HEK293T (cell line): ENCODE measurements around the gene NIBAN1.

Source experiments
- CTCF ChIA-PET: fragments of 350-600 bp; formaldehyde crosslinking; extraction: SDS; loops from one replicate; lab custom pipeline; 2021; ENCODE audit warnings: antibody characterized with exemption, inconsistent platforms; lab: Yijun Ruan, JAX
- POLR2A ChIA-PET: fragments of 350-600 bp; formaldehyde crosslinking; extraction: SDS; loops from one replicate; lab custom pipeline; 2020; ENCODE audit warnings: antibody characterized with exemption, inconsistent platforms; lab: Yijun Ruan, JAX
- DNase-seq: peaks from one replicate; pipeline ENCODE4 v3.0.0; 2012; ENCODE audit warnings: mixed read lengths; ENCODE audit errors: extremely low spot score
- ARNT ChIP-seq: fragments of 450-650 bp; IDR thresholded peaks from 2 replicates; pipeline ENCODE4 v1.6.1; 2017; ENCODE audit warnings: mild to moderate bottlenecking
- BHLHE40 ChIP-seq: fragments of 450-650 bp; IDR thresholded peaks from 2 replicates; pipeline ENCODE4 v1.6.1; 2016; ENCODE audit warnings: mild to moderate bottlenecking, moderate library complexity, borderline replicate concordance
- CTBP1 ChIP-seq: fragments of 450-650 bp; IDR thresholded peaks from 2 replicates; pipeline ENCODE4 v1.6.1; 2016; ENCODE audit warnings: borderline replicate concordance
- ELF4 ChIP-seq: fragments of 450-650 bp; IDR thresholded peaks from 2 replicates; pipeline ENCODE4 v1.6.1; 2017; ENCODE audit warnings: antibody characterized with exemption
- FOXA1 ChIP-seq: fragments of 450-650 bp; IDR thresholded peaks from 2 replicates; pipeline ENCODE4 v1.6.1; 2016; ENCODE audit warnings: mild to moderate bottlenecking
- FOXK2 ChIP-seq: fragments of 450-650 bp; IDR thresholded peaks from 2 replicates; pipeline ENCODE4 v1.6.1; 2016; ENCODE audit warnings: mild to moderate bottlenecking
- FOXM1 ChIP-seq: fragments of 450-650 bp; IDR thresholded peaks from 2 replicates; pipeline ENCODE4 v1.6.1; 2017; ENCODE audit warnings: mild to moderate bottlenecking, borderline replicate concordance
- HDGF ChIP-seq: fragments of 450-650 bp; IDR thresholded peaks from 2 replicates; pipeline ENCODE4 v1.6.1; 2017; ENCODE audit warnings: antibody characterized with exemption, borderline replicate concordance
- L3MBTL2 ChIP-seq: fragments of 450-650 bp; conservative IDR thresholded peaks from 2 replicates; pipeline ENCODE4 v1.6.1; 2016; ENCODE audit warnings: mild to moderate bottlenecking
- LEF1 ChIP-seq: fragments of 450-650 bp; IDR thresholded peaks from 2 replicates; pipeline ENCODE4 v1.6.1; 2017; ENCODE audit warnings: mild to moderate bottlenecking, borderline replicate concordance
- NFRKB ChIP-seq: fragments of 450-650 bp; IDR thresholded peaks from 2 replicates; pipeline ENCODE4 v1.6.1; 2016; ENCODE audit warnings: mild to moderate bottlenecking, moderate library complexity
- SP1 ChIP-seq: fragments of 450-650 bp; IDR thresholded peaks from 2 replicates; pipeline ENCODE4 v1.6.1; 2017
- SUZ12 ChIP-seq: fragments of 450-650 bp; IDR thresholded peaks from 2 replicates; pipeline ENCODE4 v1.6.1; 2016; ENCODE audit warnings: mild to moderate bottlenecking
- TARDBP ChIP-seq: fragments of 450-650 bp; IDR thresholded peaks from 2 replicates; pipeline ENCODE4 v1.6.1; 2016
- ZNF384 ChIP-seq: fragments of 450-650 bp; IDR thresholded peaks from 2 replicates; pipeline ENCODE4 v1.6.1; 2016
- TF ChIP-seq, protein P1 (sequence below): fragments of 450-650 bp; IDR thresholded peaks from 2 replicates; pipeline ENCODE4 v1.6.1; 2016

Gene NIBAN1

DNA sequence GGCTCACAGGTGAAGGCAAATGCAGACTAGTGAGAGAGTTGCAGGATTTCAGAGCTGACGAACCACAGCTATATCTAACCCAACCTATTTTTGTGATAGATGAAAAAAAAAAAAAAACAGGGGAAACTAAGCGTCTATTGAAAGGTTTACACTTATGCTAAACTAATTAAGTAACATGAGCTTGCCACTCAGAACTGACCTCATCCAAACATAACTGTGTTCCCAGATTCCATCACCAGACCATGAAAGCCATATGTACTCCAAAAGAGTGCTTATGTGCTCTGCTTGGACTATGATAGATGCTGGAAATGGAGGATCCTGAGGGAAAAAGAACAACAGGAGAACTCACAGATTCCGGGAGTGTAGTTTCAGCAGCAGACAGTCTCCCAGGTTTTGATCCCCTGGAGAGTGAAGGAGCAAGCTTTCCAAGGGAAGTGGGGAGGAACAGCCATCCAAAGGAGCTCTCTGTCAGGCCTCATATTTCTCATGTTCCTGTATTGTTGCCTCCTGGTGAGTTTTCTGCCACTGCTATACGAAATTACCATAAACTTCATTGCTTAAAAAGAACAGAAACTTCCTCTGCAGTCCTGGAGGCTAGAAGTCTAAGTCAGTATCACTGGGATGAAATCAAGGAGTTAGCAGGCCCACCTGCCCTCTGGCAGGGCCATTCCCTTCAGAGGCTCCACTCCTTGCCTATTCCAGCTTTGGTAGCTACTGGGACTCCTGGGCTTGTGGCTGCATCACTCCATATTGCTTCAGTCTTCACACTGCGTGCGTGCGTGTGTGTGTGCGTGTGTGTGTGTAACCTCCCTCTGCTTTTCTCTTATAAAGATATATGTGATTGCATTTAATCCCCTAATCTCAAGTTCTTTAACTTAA, 38.1 kb downstream of the NIBAN1 start:
- TF ChIP-seq FOXM1: no peak
- TF ChIP-seq ZNF384: peak; percentile 48; the same call in 1 of the 2 replicates
- POLR2A ChIA-PET: no interaction called here
- CTCF ChIA-PET: interaction anchor here (0.6 to 0.7 kb wide), 2 partner anchors 33 to 46 kb away, joined by 3 to 6 read pairs; no protein-coding TSS in a partner anchor
- no peak for DNase-seq

DNA sequence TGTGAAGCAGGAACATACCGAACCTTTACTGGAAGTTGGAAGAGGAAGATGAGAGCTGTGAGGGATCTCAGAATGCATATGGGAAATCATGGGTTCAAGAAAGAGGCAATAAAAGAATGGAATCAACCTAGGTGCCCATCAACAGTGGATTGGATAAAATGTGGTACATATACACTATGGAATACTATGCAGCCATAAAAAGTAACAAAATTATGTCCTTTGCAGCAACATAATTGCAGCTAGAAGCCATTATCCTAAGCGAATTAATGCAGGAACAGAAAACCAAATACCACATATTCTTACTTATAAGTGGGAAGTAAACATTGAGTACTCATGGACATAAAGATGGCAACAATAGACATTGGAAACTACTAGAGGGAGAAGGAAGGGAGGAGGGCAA, 40.4 kb downstream of the NIBAN1 start:
- DNase-seq: no peak
- CTCF ChIA-PET: no interaction called here
- TF ChIP-seq FOXK2: no peak
- TF ChIP-seq HDGF: no peak
- TF ChIP-seq SUZ12: no peak
- no peak for TF ChIP-seq NFRKB

DNA sequence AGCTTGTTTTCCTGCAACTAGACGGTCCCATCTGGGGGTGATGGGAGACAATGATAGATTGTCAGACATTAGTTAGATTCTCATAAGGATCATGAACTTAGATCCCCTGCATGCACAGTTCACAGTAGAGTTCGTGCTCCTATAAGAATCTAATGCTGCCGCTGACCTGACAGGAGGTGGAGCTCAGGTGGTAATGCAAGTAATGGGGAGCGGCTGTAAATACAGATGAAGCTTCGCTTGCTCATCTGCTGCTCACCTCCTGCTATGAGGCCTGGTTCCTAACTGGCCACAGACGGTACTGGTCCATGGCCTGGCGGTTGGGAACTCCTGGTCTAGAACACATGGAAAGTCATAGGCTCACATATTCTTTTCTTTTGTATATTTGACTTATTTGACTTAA, 42.0 kb downstream of the NIBAN1 start:
- CTCF ChIA-PET: no interaction called here

More for the DNA sequence above, 40.4 kb downstream of the NIBAN1 start:
- POLR2A ChIA-PET: no interaction called here

DNA sequence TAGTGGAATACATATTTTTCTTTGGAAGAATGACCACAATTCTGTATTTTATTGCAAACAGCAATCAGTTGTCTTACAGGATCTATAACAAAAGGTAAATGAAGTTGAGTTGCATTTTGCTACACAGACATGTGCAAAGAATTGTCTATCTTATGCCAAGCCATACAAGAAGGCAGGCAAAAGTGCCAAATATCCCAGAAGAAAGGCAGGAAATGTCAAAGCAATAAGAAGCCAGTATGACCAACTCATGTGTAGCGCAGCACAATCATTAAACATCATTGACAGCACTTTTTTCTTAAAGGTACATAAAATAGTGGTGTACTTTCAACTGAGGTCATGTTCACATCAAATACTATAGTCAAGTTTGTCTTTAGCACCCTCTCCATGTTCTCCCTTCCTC, 42.7 kb downstream of the NIBAN1 start:
- ChIA-PET POLR2A (no interaction called here), CTCF (no interaction called here)
- no peak for DNase-seq
- TF ChIP-seq L3MBTL2 (no peak), CTBP1 (no peak), TARDBP (no peak), SUZ12 (no peak), HDGF (no peak), FOXK2 (no peak), SP1 (no peak), FOXM1 (no peak), FOXA1 (no peak), BHLHE40 (no peak), ARNT (no peak), ZNF384 (no peak), LEF1 (no peak), NFRKB (no peak)
- TF ChIP-seq, protein P1, sequence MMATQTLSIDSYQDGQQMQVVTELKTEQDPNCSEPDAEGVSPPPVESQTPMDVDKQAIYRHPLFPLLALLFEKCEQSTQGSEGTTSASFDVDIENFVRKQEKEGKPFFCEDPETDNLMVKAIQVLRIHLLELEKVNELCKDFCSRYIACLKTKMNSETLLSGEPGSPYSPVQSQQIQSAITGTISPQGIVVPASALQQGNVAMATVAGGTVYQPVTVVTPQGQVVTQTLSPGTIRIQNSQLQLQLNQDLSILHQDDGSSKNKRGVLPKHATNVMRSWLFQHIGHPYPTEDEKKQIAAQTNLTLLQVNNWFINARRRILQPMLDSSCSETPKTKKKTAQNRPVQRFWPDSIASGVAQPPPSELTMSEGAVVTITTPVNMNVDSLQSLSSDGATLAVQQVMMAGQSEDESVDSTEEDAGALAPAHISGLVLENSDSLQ: no peak

More for the DNA sequence above, 42.0 kb downstream of the NIBAN1 start:
- no peak for DNase-seq
- TF ChIP-seq FOXK2 (no peak), SUZ12 (no peak), NFRKB (no peak), ZNF384 (no peak)
- POLR2A ChIA-PET: no interaction called here

DNA sequence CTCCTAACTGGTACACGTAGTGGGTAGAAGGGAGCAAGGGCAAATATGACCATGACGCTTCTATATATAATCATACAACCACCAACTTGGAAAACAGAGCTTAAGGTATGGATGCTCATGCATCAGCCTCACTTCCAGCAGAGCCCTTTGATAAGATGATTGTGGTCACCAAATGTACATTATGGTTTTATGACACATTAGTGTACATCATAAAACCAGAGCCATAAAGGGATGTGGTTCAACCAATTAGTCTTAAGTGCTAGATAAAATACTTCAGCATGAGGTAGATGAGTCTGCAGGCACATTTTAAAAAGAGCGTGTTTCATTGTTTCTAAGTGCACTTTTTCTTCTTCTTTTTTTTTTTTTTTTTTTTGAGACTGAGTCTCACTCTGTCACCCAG, 43.7 kb downstream of the NIBAN1 start:
- CTCF ChIA-PET: no interaction called here
- peak; percentile 44 for DNase-seq
- TF ChIP-seq SUZ12: no peak
- no peak for TF ChIP-seq SP1
- peak; percentile 62; the same call in 1 of the 2 replicates for TF ChIP-seq ZNF384
- TF ChIP-seq ELF4: no peak
- no peak for TF ChIP-seq L3MBTL2
- POLR2A ChIA-PET: interaction anchor here (0.7 to 0.9 kb wide), 2 partner anchors 36 kb away, joined by 3 read pairs; no protein-coding TSS in a partner anchor

DNA sequence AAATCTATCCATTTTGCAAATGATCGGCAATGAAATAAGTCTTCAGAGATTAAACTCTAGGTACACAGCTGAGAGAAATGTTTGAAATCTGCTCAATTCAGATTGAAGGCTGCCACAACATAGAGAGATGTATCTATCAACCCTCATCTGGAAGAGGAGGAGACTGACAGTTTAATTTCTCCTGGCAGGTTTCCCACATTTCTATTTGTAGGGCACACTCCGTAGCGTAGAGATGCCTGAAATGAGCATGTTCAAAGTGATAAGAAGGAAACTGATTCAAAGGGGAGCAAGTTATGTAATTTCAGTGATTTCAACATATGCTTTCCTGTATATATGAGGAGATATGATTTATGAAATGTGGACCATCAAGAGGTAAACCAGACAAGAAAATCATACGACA, 44.1 kb downstream of the NIBAN1 start:
- ChIA-PET CTCF (no interaction called here), POLR2A (interaction anchor here (0.7 to 0.9 kb wide), 2 partner anchors 36 to 37 kb away, joined by 3 read pairs; no protein-coding TSS in a partner anchor)
- no peak for DNase-seq
- no peak for TF ChIP-seq FOXA1
- TF ChIP-seq, protein P1: peak; percentile 89

DNA sequence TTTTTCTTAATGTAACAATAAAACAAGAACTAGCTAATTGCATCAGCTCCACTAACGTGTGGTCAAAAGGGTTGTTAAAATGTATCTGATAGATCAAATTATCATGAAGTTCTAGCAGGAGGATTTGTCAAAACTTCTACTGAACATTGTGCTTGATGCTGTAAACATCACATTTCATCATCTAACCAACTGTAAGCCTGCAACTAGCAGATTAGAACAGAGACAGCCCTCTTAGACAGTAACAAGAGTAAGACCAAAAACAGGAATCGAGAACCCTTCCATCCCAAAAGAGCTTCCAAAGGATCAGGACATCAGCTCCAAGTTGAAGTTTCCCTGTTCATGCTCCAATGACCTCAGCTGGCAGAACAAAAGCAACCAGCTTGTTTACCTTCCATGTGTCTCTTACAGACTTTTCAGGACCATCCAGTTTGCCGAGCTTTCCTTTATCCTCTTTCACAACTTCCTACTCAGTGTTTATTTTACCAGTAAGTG, 44.6 kb downstream of the NIBAN1 start:
- ChIA-PET CTCF (no interaction called here), POLR2A (interaction anchor here (0.7 to 0.9 kb wide), 2 partner anchors 36 to 37 kb away, joined by 3 read pairs; no protein-coding TSS in a partner anchor)
- no peak for DNase-seq
- TF ChIP-seq SUZ12 (no peak), NFRKB (no peak), SP1 (no peak), LEF1 (no peak), TARDBP (no peak), ELF4 (no peak), HDGF (no peak), FOXM1 (no peak), FOXA1 (no peak), ZNF384 (no peak), ARNT (no peak), FOXK2 (no peak), CTBP1 (no peak), L3MBTL2 (no peak), BHLHE40 (no peak)
- TF ChIP-seq, protein P1: no peak
